ENCODE data around the gene ATP1A1.

Gene ATP1A1

GRCh38 chr1:116352349-116352813 is 20.7 kb upstream of the ATP1A1 start:
- H3K4me3 ChIP-seq (ENCODE audit: low read depth, low read length): no peak overlapping the region
- no peak for DNase-seq (ENCODE audit: low read depth)
- TF ChIP-seq CTCF (IDR thresholded peaks at IDR 0.05; ENCODE audit: control insufficient read depth, extremely low read depth, insufficient read depth): no peak

- TF ChIP-seq CTCF (IDR thresholded peaks at IDR 0.05; ENCODE audit: control insufficient read depth, extremely low read depth, insufficient read depth): no peak
- no peak overlapping the region for H3K4me3 ChIP-seq (ENCODE audit: low read depth, low read length)
- no peak for DNase-seq (ENCODE audit: low read depth)
These were observed 19.9 kb upstream of the ATP1A1 start for GRCh38 chr1:116353155-116353554.

GRCh38 chr1:116356067-116356466 is 17.0 kb upstream of the ATP1A1 start:
- no peak for TF ChIP-seq CTCF (IDR thresholded peaks at IDR 0.05; ENCODE audit: control insufficient read depth, extremely low read depth, insufficient read depth)
- H3K4me3 ChIP-seq (ENCODE audit: low read depth, low read length): no peak overlapping the region
- no peak for DNase-seq (ENCODE audit: low read depth)

GRCh38 chr1:116356673-116357072 is 16.4 kb upstream of the ATP1A1 start:
- TF ChIP-seq CTCF (IDR thresholded peaks at IDR 0.05; ENCODE audit: control insufficient read depth, extremely low read depth, insufficient read depth): no peak
- no peak overlapping the region for H3K4me3 ChIP-seq (ENCODE audit: low read depth, low read length)
- DNase-seq (ENCODE audit: low read depth): no peak

- no peak for DNase-seq (ENCODE audit: low read depth)
- no peak for TF ChIP-seq CTCF (IDR thresholded peaks at IDR 0.05; ENCODE audit: control insufficient read depth, extremely low read depth, insufficient read depth)
- no peak overlapping the region for H3K4me3 ChIP-seq (ENCODE audit: low read depth, low read length)
These were observed 15.6 kb upstream of the ATP1A1 start for GRCh38 chr1:116357487-116357886.

GRCh38 chr1:116359060-116359830 is 13.8 kb upstream of the ATP1A1 start:
- H3K4me3 ChIP-seq (ENCODE audit: low read depth, low read length): no peak overlapping the region
- no peak for DNase-seq (ENCODE audit: low read depth)
- TF ChIP-seq CTCF (IDR thresholded peaks at IDR 0.05; ENCODE audit: control insufficient read depth, extremely low read depth, insufficient read depth): no peak

GRCh38 chr1:116359871-116360270 is 13.2 kb upstream of the ATP1A1 start:
- H3K4me3 ChIP-seq (ENCODE audit: low read depth, low read length): no peak overlapping the region
- no peak for TF ChIP-seq CTCF (IDR thresholded peaks at IDR 0.05; ENCODE audit: control insufficient read depth, extremely low read depth, insufficient read depth)
- no peak for DNase-seq (ENCODE audit: low read depth)

Measured in LNCaP clone FGC (cell line).